Tibial nerve (tissue), 4 donors: Measurements from ENCODE around the gene TNRC6C. TPM values are rescaled to one million over a fixed set of nuclear protein-coding genes. Genes with fewer than 3 reads are reported as not detected.

Source experiments
- DNase-seq, 2 donors: peaks; one replicate each; pipeline ENCODE4 v3.0.0-alpha.2; 2019; ENCODE audit warnings: low spot score in 2 of 2
- H3K27ac ChIP-seq, 4 donors: fragments of 200-600 bp; sonication (generic) in 3 of 4; one replicate each; pipeline ENCODE4 v1.5.1; 2017 to 2019; ENCODE audit warnings: mild to moderate bottlenecking in 1 of 4
- H3K27me3 ChIP-seq, 2 donors: fragments of 200-600 bp; sonication (generic) in 1 of 2; one replicate each; pipeline versions ENCODE4 v1.5.1 to v1.6.0; 2017 to 2019
- H3K36me3 ChIP-seq, 3 donors: fragments of 200-600 bp; sonication (generic); one replicate each; pipeline ENCODE4 v1.5.1; 2018 to 2019
- H3K4me1 ChIP-seq, 4 donors: fragments of 200-600 bp; sonication (generic) in 3 of 4; one replicate each; pipeline ENCODE4 v1.5.1; 2017 to 2019
- H3K4me3 ChIP-seq, 4 donors: fragments of 200-600 bp; sonication (generic) in 3 of 4; one replicate each; pipeline ENCODE4 v1.5.1; 2017 to 2019; ENCODE audit warnings: mild to moderate bottlenecking in 1 of 4, moderate library complexity in 1 of 4
- H3K9me3 ChIP-seq, 4 donors: fragments of 200-600 bp; sonication (generic) in 3 of 4; one replicate each; pipeline ENCODE4 v1.5.1; 2017 to 2019
- EP300 ChIP-seq, 2 donors: sonication (generic); formaldehyde crosslinking; IDR thresholded peaks; one replicate each; pipeline ENCODE4 v1.6.1; 2017; ENCODE audit warnings: antibody characterized with exemption in 2 of 2, mild to moderate bottlenecking in 1 of 2
- POLR2A ChIP-seq, 2 donors: fragments of 450-650 bp; IDR thresholded peaks; one replicate each; pipeline ENCODE4 v1.6.1; 2017; ENCODE audit warnings: antibody characterized with exemption in 2 of 2, mild to moderate bottlenecking in 2 of 2, moderate library complexity in 2 of 2
- WGBS, 2 donors: methylation state at CpG; one replicate each; pipeline ENCODE4 v1.1.5; 2018; 5-methylcytosine and 5-hydroxymethylcytosine counted together
- total RNA-seq, 4 donors: library from RNA; depleted of rRNA; stranded (reverse); fragments of >200 nt; gene quantifications; one replicate each; pipeline ENCODE4 v1.1.0, GENCODE V29; 2016
- TF ChIP-seq, protein P1 (sequence below), 5 experiments: fragments of 200-600 bp in 3 of 5; fragments of 450-650 bp in 2 of 5; sonication (generic) in 3 of 5; IDR thresholded peaks; one replicate each; pipeline ENCODE4 v1.5.1; 2016 to 2019; ENCODE audit warnings: antibody characterized with exemption in 5 of 5, mild to moderate bottlenecking in 3 of 5, moderate library complexity in 2 of 5

Gene TNRC6C
- total RNA-seq, 4 donors from 2014 or later: 24.0 to 43.5 (median 34.3) TPM

DNA sequence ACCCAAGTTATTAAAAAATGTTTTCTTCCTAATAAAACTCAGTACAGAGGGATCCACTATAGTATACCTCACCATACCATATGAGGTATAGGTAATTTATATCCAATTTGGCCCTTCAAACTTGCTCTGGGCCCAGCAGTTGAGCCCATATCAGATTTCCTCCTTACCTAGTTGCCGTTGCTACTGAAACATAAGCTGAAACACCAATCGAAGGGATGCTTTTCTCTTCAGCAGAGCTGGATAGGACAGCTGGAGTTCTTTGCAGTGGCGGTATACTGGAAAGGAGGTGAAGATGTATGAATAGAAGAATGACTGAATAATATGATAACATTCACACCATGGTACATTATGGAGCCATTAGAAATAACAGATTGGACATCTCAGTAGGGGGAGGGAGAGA, 42.7 kb downstream of the TNRC6C start:
- Histone ChIP-seq H3K36me3 (peaks cover 0 to 8% (median 0%) of the 10 kb centered on the region in 3 donors), H3K27me3 (no peaks in the 10 kb centered on the region), H3K27ac (no peak overlapping the region), H3K9me3 (no peaks in the 10 kb centered on the region), H3K4me3 (no peak overlapping the region), H3K4me1 (peaks cover 0 to 41% (median 11%) of the 10 kb centered on the region in 4 donors)
- DNase-seq: no peak
- 81 to 87% methylated on average over 3 of the region's 3 CpGs for WGBS, 2 donors
- TF ChIP-seq POLR2A (IDR thresholded peaks at IDR 0.05) (no peak), EP300 (IDR thresholded peaks at IDR 0.05) (no peak)
- TF ChIP-seq, protein P1, sequence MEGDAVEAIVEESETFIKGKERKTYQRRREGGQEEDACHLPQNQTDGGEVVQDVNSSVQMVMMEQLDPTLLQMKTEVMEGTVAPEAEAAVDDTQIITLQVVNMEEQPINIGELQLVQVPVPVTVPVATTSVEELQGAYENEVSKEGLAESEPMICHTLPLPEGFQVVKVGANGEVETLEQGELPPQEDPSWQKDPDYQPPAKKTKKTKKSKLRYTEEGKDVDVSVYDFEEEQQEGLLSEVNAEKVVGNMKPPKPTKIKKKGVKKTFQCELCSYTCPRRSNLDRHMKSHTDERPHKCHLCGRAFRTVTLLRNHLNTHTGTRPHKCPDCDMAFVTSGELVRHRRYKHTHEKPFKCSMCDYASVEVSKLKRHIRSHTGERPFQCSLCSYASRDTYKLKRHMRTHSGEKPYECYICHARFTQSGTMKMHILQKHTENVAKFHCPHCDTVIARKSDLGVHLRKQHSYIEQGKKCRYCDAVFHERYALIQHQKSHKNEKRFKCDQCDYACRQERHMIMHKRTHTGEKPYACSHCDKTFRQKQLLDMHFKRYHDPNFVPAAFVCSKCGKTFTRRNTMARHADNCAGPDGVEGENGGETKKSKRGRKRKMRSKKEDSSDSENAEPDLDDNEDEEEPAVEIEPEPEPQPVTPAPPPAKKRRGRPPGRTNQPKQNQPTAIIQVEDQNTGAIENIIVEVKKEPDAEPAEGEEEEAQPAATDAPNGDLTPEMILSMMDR (IDR thresholded peaks at IDR 0.05): no peak

DNA sequence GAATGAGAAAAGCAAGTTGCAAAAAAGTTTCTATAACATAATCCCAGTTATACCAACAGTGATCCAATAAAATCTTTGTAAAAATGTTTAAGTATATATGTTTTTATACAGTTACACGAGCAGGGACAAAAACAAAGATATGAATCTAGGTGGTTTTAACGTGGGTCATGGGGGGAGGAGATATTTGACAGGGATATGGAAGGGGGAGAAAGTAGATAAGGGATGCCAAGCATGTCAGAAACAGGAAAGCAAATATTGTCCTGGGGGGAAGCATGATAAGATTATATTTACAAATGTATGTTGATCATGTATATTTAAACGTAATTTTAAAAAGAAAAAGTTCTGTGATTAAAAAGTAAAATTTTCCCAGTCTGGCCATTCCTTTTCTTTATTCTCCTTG, 43.1 kb downstream of the TNRC6C start:
- Histone ChIP-seq H3K4me1 (peaks cover 0 to 37% (median 7%) of the 10 kb centered on the region in 4 donors), H3K9me3 (no peaks in the 10 kb centered on the region), H3K36me3 (peaks cover 0 to 10% (median 0%) of the 10 kb centered on the region in 3 donors), H3K27me3 (no peaks in the 10 kb centered on the region), H3K4me3 (no peak overlapping the region), H3K27ac (no peak overlapping the region)
- no peak for DNase-seq
- TF ChIP-seq POLR2A (IDR thresholded peaks at IDR 0.05) (no peak), EP300 (IDR thresholded peaks at IDR 0.05) (no peak)
- TF ChIP-seq, protein P1 (IDR thresholded peaks at IDR 0.05): no peak
- 65 to 77% methylated on average over 3 of the region's 3 CpGs for WGBS, 2 donors

DNA sequence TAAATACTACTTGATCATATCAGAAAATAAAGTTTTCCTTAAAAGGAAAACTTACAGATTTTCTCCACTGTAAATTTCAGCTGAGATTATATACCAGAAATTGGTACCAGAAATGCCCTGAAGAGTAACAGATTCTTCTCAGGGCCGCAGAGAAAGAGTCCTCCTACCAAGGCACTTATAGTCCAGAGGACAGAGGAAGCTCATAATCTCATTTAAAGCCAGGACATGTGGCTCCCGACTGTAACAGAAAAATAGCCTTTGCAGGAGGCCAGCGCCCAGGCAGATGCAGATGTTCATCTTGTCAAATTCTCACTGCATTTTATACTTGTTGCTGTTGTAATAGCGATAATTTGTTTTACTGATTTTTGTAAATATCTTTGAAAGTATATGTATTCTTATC, 43.7 kb downstream of the TNRC6C start:
- no peaks in the 10 kb centered on the region for H3K9me3 ChIP-seq
- peaks cover 0 to 32% (median 6%) of the 10 kb centered on the region in 4 donors for H3K4me1 ChIP-seq
- H3K4me3 ChIP-seq: no peak overlapping the region
- DNase-seq: no peak
- TF ChIP-seq EP300 (IDR thresholded peaks at IDR 0.05) (no peak), POLR2A (IDR thresholded peaks at IDR 0.05) (no peak)
- TF ChIP-seq, protein P1 (IDR thresholded peaks at IDR 0.05): no peak
- H3K27me3 ChIP-seq: no peaks in the 10 kb centered on the region
- H3K27ac ChIP-seq: no peak overlapping the region
- WGBS, 2 donors: 86 to 90% methylated on average over 4 of the region's 4 CpGs
- peaks cover 0 to 10% (median 0%) of the 10 kb centered on the region in 3 donors for H3K36me3 ChIP-seq

DNA sequence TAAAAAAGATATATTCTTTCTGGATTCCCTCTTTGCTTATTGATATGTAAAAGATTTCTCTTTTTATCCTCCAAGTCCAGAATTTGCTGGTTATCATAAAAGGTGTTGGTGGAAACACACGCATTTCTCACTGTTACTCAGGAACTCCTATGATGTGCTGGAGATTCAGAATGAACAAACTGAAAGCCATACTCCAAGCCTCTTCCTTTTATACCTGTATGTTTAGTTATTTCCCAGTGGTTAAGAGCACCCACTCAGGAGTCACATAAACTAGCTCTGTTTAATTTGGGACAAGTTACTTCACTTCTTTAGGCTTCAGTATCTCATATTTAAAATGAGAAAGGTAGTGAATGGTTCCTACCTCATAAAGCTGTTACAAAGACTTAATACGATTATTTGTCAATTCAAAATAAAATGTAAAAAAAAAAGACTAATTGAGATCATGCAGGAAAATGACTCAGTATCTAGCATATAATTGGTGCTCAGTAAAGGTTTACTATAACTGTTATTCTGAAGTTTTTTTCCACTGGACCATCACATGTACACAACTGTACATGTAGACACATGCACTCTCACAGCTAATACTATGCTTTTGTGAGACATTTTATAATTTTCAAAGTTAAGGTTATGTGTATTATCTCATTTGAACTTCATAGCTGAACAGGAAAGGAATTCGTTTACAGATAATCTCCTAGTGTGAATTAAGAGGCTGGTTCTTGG, 47.1 kb downstream of the TNRC6C start:
- DNase-seq: no peak
- Histone ChIP-seq H3K4me3 (no peak overlapping the region), H3K27ac (no peak overlapping the region), H3K27me3 (no peaks in the 10 kb centered on the region), H3K9me3 (no peaks in the 10 kb centered on the region), H3K36me3 (peaks cover 0 to 23% (median 0%) of the 10 kb centered on the region in 3 donors), H3K4me1 (peaks cover 0 to 12% (median 6%) of the 10 kb centered on the region in 4 donors)
- no peak for TF ChIP-seq POLR2A (IDR thresholded peaks at IDR 0.05)
- TF ChIP-seq, protein P1 (IDR thresholded peaks at IDR 0.05): no peak
- 87 to 91% methylated on average over 3 of the region's 3 CpGs for WGBS, 2 donors

DNA sequence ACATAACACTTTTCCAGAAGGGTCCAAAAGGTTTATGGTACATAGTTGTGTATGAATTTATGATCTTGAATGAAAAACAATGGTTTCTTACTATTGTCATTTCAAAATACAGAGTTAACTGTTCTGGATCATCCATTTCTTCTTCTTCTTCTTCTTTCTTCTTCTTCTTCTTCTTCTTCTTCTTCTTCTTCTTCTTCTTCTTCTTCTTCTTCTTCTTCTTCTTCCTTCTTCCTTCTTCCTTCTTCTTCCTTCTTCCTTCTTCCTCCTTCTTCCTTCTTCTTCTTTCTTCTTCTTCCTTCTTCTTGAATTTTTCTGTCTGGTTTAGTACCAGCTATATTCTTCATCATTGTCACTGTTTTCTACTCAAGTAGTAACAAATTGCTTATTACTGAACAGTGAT, 47.8 kb downstream of the TNRC6C start:
- Histone ChIP-seq H3K27me3 (no peaks in the 10 kb centered on the region), H3K4me1 (peaks cover 0 to 8% (median 2%) of the 10 kb centered on the region in 4 donors), H3K36me3 (peaks cover 0 to 23% (median 0%) of the 10 kb centered on the region in 3 donors), H3K9me3 (no peaks in the 10 kb centered on the region), H3K27ac (no peak overlapping the region), H3K4me3 (no peak overlapping the region)
- TF ChIP-seq POLR2A (IDR thresholded peaks at IDR 0.05): no peak
- TF ChIP-seq EP300 (IDR thresholded peaks at IDR 0.05): no peak
- TF ChIP-seq, protein P1 (IDR thresholded peaks at IDR 0.05): no peak
- DNase-seq: no peak
